HAP-1 (cell line): Measurements from ENCODE around the gene GRIA3.
"Not testable (repeated sequence)": the region's sequence is repeated elsewhere in the genome, so short reads cannot be mapped to it uniquely, and the experiment has no call there.

Experiments
- DNase-seq, 2 experiments: peaks; one replicate each; pipeline ENCODE4 v3.0.0-alpha.2; 2016 to 2020; ENCODE audit warnings: low spot score in 2 of 2
- H3K27me3 ChIP-seq: fragments of 250-450 bp; sonication (Bioruptor Pico); 2 replicates; pipeline ENCODE4 v1.5.1; 2020; ENCODE audit warnings: low read depth, mild to moderate bottlenecking, moderate library complexity
- H3K36me3 ChIP-seq: fragments of 250-450 bp; sonication (Bioruptor Pico); replicated peaks from 2 replicates; pipeline ENCODE4 v1.5.1; 2020; ENCODE audit warnings: mild to moderate bottlenecking
- H3K4me1 ChIP-seq: fragments of 250-450 bp; sonication (Bioruptor Pico); 2 replicates; pipeline ENCODE4 v1.5.1; 2020; ENCODE audit warnings: mild to moderate bottlenecking
- H3K4me3 ChIP-seq: fragments of 250-450 bp; sonication (Bioruptor Pico); 2 replicates; pipeline ENCODE4 v1.5.1; 2020; ENCODE audit warnings: mild to moderate bottlenecking, moderate library complexity
- H3K9me3 ChIP-seq: fragments of 250-450 bp; sonication (Bioruptor Pico); 2 replicates; pipeline ENCODE4 v1.5.1; 2020; ENCODE audit warnings: mild to moderate bottlenecking, moderate library complexity
- in situ Hi-C: fragments of 300-500 bp; cut with MboI; formaldehyde crosslinking; loops from 3 replicates; pipeline ENCODE4 v1.14.3; 2020; ENCODE audit warnings: low sequenced_read_pairs, inconsistent platforms, mixed read lengths

GRIA3 gene

GRCh38 chrX:123530726-123531125 lies 346.6 kb downstream of the GRIA3 start:
- H3K9me3 ChIP-seq, in situ Hi-C loops, H3K27me3 ChIP-seq, H3K36me3 ChIP-seq, H3K4me3 ChIP-seq, H3K4me1 ChIP-seq, DNase-seq: not testable (repeated sequence)
